Stimulated activated CD8-positive, alpha-beta memory T cell treated with anti-CD3 and anti-CD28 coated beads, Interleukin-2, amount 100 ng/mL, for 48 hours (primary cell): ENCODE data around the gene APOL3.
"Not testable (repeated sequence)": the region's sequence is repeated elsewhere in the genome, so short reads cannot be mapped to it uniquely, and the experiment has no call there.

Experiments
- DNase-seq, 2 donors: peaks; one replicate each; pipeline ENCODE4 v3.0.0-alpha.2; 2020; ENCODE audit warnings: low read depth in 2 of 2

APOL3 gene

DNA sequence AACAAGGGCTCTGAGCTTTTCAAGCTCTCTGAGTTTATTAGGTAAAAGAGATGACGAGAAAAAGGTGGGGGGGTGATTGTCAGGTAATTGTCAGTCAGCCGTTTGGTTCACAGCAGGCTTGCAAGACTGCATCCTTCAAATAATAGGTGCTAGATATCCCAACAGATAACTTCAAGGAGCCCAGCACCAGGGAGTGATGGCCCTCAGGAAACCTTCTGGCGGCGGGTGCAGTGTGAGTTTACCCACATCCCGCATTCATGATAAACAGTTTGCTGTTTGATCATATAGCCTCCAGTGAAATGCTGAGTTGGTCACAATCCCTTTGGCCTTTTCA lies 1.2 kb upstream of the APOL3 start:
- not testable (repeated sequence) for DNase-seq

DNA sequence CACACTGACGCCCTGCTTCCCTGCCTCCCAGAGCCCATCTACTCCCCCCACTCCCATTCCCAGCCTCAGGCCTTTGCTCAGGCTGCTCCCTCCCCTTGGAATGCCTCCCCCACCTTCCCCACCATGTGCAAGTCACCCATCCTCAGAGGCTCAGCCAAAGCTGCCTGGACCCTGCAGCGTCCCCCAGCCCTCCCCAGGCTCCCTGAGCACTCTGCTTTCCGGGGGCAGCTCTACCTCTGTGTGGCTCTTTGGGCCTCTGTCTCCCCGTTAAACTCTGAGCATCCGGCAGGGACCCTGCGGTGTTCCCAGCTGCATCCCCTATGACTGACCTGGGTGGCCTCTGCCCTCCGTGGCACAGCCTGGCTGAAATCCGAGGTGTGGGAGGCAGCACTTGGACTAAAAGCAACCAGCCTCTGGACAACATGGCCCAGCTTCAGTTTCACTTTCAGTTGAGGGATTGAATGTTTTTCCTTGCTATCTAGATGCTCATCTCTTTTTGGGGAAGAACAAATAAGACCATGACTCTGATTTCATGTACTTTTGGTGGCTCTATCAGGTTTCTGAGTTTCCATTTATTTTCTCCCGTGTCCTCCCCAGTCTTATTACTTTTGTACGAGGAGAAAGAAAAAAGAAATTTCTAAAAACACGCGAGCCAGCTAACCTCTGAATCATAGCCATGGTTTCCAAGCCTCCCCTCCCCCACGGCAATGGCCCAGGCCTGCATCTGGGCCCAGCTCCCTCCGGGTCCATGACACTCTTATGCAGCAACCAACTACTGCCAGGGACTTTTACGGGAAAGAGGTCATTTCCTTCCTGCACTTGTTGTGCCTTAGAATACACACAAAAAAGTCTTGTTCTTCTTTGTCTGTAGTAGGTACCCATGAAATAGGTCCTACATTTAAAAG lies 3.8 kb downstream of the APOL3 start:
- peak; percentile 67 for DNase-seq

DNA sequence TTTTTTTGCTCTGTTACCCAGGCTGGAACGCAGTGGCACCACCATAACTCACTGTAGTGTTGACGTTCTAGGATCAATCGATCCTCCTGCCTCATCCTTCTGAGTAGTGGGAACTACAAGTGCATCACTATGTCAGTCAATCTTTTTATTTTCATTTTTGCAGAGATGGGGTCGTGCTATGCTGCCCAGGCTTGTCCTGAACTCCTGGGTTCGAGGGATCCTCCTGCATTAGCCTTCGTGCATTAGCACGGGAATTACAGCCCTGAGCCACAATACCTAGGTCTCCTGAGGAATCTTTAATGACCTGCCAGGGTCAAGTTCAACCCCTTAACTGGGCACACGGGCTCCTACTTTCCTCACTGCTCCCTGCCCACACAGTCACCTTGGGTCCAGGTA lies 4.4 kb downstream of the APOL3 start:
- DNase-seq: no peak

DNA sequence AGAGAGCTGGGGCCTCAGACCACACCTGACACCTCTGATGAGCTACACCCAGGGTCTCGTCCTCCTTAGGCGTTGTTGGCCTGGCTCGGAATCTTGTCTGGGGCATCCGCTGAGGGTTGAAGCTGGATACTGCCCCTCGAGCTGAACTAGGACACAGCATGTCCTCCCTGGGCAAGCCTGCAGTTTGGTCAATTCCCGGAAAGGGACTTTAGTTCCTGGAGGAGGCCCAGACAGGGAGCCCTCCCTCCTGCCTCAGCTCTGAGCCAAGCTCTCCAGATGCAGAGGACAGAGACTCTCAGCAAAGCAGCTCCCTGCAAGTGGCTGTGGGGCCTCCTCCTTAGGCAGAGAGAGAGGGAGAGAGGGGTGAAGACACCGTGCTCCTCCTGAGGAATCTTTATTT lies 4.9 kb downstream of the APOL3 start:
- no peak for DNase-seq

GRCh38 chr22:36154423-36154945 lies 6.1 kb downstream of the APOL3 start:
- no peak for DNase-seq

GRCh38 chr22:36153501-36154422 lies 6.8 kb downstream of the APOL3 start:
- no peak for DNase-seq

GRCh38 chr22:36152821-36153220 lies 7.7 kb downstream of the APOL3 start:
- not testable (repeated sequence) for DNase-seq

DNA sequence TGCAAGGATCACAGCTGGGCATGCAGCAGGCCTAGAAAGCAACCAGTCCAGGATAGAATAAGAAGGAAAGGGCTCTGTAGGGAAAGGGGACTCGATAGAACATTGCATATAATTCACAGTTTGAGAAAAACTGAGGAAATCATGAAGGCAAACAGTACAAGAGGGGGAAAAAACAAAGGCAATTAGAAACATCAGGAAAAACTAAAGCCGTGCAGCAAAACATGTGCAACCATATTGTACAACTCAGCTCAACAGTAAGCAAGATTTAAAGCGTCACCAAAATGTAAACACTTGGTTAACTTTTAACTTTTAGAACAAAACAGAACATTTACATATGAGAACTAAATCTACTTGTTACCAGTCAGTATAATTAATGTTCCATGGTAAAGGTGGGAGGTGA lies 8.5 kb downstream of the APOL3 start:
- DNase-seq: no peak

- no peak for DNase-seq
Measured at GRCh38 chr22:36151006-36151595, 9.5 kb downstream of the APOL3 start.

DNA sequence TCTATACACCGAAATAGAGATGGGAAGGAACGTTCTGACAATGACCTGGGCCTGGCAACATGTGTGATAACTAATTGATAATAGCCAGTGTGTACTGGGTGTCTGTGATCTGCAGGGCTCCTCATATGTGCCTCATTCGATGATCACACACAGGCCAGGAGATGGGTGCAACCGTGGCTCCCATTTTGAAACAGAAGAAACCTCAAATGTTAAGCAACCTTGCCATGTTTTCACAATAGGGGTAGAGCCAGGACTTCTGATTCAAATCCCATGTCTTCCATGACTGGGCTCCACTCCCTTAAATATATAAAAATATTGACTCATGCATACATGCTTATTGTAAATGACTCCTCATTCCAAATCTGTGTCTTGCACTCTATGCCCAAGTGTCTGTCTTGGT lies 11.1 kb downstream of the APOL3 start:
- DNase-seq: no peak

- DNase-seq: no peak
Measured at GRCh38 chr22:36148411-36148810, 12.1 kb downstream of the APOL3 start.

- no peak for DNase-seq
Measured at GRCh38 chr22:36147196-36147791, 13.3 kb downstream of the APOL3 start.

DNA sequence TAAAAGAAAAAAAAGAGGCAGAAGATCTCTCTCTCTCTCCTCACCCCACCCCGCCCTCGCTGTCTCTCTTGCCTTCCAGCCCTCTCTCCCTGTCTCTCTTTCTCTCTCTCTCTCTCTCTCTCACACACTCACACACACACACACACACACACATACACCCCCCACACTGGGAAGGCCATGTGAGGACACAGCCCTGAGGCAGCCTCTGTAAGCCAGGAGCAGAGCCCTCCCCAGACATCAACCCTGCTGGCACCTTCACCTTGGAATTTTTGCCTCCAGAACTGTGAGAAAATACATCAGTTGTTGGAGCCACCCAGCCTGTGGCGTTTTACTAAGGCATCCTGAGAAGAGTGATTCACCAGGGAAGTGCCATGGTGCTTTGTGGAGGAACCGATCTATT lies 14.7 kb downstream of the APOL3 start:
- no peak for DNase-seq

DNA sequence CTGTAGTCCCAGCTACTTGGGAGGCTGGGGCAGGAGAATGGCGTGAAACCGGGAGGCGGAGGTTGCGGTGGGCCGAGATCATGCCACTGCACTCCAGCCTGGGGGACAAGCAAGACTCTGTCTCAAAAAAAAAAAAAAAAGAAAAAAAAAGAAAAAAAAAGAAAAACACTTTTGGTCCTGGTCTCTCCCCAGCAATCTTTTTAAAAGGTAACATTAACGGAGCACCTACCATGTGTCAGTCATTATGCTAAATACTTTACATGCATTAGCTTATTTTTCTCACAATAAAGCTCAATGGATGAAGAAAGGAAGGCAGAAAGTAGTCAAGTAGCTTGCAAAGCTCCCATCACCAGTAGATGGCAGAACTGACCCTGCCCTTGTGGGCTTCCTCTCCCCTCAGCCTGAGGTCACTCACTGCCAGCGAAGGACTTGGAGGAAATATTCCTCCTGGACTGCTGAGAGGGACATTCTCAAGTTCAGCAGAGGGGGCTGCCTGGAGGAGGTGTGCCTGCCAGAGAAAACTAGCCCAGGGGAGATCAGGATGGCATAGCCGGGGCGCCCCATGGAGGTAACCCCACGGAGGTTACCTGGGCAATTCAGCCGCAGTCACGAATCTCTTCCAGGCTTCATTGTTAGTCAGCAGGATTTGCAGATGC lies 15.5 kb downstream of the APOL3 start:
- DNase-seq: no peak

GRCh38 chr22:36143956-36144355 lies 16.6 kb downstream of the APOL3 start:
- DNase-seq: no peak

DNA sequence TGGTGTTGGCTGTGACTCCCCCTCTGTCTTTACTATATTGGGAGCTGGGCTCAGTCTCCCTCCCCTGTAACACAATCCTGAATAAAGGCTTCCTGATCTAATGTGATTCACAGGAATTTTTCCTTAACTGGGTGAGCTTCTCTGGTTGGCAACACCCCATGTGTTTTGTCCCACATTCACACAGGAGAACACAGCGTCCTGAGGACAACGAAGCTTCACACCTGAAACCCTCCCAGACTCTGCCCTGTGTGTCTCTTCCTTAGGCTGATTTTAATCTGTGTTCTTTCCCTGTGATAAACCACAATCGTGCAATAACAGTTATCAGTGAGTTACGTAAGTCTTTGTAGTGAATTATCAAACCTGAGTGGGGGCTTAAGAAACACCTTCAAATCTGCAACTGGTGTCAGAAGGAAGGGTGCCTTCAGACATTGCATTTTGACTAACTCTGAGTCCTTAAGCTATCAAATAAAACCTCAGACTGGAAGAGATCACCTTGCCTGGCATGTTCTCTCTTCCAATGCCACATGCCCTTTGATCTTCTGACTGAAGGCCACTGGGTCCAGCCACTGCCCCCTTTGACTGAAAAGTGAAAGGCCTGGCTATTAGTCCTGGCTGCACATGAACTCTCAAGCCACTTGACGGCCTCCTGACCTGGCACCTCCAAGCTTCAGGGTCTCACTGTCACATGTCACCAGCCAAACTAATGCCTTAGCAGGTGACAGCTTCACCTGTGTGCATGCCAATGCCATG lies 17.3 kb downstream of the APOL3 start:
- DNase-seq: no peak

- DNase-seq: no peak
Measured at GRCh38 chr22:36141481-36141880, 19.1 kb downstream of the APOL3 start.

DNA sequence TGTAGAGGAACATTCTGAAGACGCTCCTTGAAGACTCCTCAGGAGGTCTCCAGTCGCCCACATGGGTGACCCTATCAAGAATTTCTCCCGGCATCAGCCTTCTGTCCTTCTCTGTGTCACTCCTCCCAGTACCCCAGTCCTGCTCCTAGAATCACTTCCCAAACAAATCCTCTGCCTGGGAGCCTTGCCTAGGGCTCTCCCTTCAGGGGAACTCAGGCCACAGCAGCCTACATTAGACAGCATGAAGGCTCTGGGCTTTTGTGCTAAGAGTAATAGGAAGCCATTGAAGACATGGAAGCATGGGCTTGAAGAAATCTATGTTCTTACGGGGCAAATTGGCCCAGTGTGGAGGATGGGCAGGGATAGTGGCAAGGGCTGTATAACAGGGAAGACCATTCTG lies 21.8 kb downstream of the APOL3 start:
- DNase-seq: not testable (repeated sequence)

- DNase-seq: no peak
Measured at GRCh38 chr22:36136988-36137387, 23.6 kb downstream of the APOL3 start.

DNA sequence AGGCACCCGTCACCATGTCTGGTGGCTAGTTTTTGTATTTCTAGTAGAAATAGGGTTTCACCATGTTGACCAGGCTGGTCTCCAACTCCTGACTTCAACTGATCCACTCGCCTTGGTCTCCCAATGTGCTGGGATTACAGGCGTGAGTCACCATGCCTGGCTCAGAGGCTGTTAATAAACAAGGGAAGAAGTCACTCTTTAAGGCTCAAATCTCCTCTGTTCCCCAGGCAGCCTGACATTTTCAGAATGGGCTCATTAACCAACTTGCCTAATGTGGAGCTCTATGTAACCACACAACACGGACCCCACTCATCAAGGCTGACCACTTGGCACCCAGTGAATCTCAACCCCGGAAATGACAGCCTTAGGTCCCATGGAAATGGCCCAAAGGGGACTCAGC lies 24.1 kb downstream of the APOL3 start:
- no peak for DNase-seq
